Breast epithelium (tissue), 3 donors: ENCODE measurements around the gene RPL36AL.

Experiments used
- POLR2A ChIP-seq: fragments of 450-650 bp; IDR thresholded peaks from one replicate; pipeline ENCODE4 v1.6.1; 2016; ENCODE audit warnings: antibody characterized with exemption, mild to moderate bottlenecking, moderate library complexity
- POLR2AphosphoS5 ChIP-seq, 3 donors: sonication (generic); formaldehyde crosslinking; IDR thresholded peaks; one replicate each; pipeline ENCODE4 v1.6.1; 2017; ENCODE audit warnings: antibody characterized with exemption in 3 of 3
- TF ChIP-seq, protein P1 (sequence below), 3 donors: fragments of 450-650 bp; IDR thresholded peaks; one replicate each; pipeline ENCODE4 v1.5.1; 2016 to 2017; ENCODE audit warnings: antibody characterized with exemption in 3 of 3, mild to moderate bottlenecking in 3 of 3, moderate library complexity in 3 of 3

DNA sequence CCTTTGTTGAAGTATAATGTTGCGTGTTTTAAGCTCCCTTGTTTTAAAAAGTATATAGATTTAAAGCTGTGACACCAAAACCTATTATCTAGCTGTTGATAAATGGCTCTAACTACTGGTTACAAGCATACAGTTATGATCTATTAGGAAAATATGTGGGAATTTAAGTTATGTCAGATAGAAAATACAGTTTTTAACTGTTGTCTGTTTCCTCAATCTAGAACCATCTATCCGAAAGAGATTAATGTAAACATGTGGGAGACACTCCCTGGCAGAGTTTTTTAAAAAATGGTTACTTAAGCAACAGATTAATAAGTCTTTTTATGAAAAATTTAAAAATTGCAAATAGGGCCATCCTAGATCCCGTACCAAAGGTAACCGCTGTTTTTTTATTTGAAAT is 8.2 kb downstream of the RPL36AL start:
- TF ChIP-seq, protein P1, sequence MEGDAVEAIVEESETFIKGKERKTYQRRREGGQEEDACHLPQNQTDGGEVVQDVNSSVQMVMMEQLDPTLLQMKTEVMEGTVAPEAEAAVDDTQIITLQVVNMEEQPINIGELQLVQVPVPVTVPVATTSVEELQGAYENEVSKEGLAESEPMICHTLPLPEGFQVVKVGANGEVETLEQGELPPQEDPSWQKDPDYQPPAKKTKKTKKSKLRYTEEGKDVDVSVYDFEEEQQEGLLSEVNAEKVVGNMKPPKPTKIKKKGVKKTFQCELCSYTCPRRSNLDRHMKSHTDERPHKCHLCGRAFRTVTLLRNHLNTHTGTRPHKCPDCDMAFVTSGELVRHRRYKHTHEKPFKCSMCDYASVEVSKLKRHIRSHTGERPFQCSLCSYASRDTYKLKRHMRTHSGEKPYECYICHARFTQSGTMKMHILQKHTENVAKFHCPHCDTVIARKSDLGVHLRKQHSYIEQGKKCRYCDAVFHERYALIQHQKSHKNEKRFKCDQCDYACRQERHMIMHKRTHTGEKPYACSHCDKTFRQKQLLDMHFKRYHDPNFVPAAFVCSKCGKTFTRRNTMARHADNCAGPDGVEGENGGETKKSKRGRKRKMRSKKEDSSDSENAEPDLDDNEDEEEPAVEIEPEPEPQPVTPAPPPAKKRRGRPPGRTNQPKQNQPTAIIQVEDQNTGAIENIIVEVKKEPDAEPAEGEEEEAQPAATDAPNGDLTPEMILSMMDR (IDR thresholded peaks at IDR 0.05) = no peak
- TF ChIP-seq POLR2A (no peak), POLR2AphosphoS5 (IDR thresholded peaks at IDR 0.05) (no peak)
